IMR-90 (cell line): Measurements from ENCODE around the gene CDK15. TPM values are rescaled to one million over a fixed set of nuclear protein-coding genes. Genes with fewer than 3 reads are reported as not detected.

ENCODE experiments used
- ATAC-seq: fragments of 200-7000 bp; cut with Tn5 transposase; 2 replicates; pipeline ENCODE4 v1.9.1; 2020; ENCODE audit warnings: low read depth, mild to moderate bottlenecking, moderate library complexity
- BruUV-seq: library from RNA; stranded (reverse); fragments of 400-500 nt; replicated peaks from 2 replicates; lab custom pipeline; 2021; lab: Mats Ljungman, UMichigan
- CTCF ChIA-PET: fragments of 300-600 bp; formaldehyde crosslinking; extraction: SDS; loops from one replicate; lab custom pipeline; 2021; ENCODE audit warnings: antibody characterized with exemption; lab: Yijun Ruan, JAX
- POLR2A ChIA-PET: fragments of 300-600 bp; sonication (Branson Sonifier 250); formaldehyde crosslinking; loops from one replicate; lab custom pipeline; 2022; ENCODE audit warnings: antibody characterized with exemption; ENCODE audit not compliant: unreplicated experiment; lab: Charles Lee
- DNase-seq: peaks from one replicate; pipeline ENCODE4 v3.0.0; 2013
- H2AFZ ChIP-seq: replicated peaks from 2 replicates; pipeline ENCODE3; 2013; ENCODE audit warnings: low read length, mild to moderate bottlenecking; ENCODE audit not compliant: poor library complexity
- H2AK5ac ChIP-seq: 2 replicates; pipeline ENCODE4 v1.6.1; 2013; ENCODE audit warnings: low read depth, low read length, inconsistent platforms
- H2AK9ac ChIP-seq: replicated peaks from 2 replicates; pipeline ENCODE3; 2013; ENCODE audit warnings: mild to moderate bottlenecking, low read depth, low read length, moderate library complexity; ENCODE audit not compliant: poor library complexity
- H2BK120ac ChIP-seq: 2 replicates; pipeline ENCODE4 v1.6.1; 2013; ENCODE audit warnings: low read depth, low read length, inconsistent platforms
- H2BK15ac ChIP-seq: 3 replicates; pipeline ENCODE4 v1.6.1; 2013; ENCODE audit warnings: low read depth, low read length, inconsistent platforms
- H2BK20ac ChIP-seq: 2 replicates; pipeline ENCODE4 v1.6.1; 2013; ENCODE audit warnings: low read depth, mild to moderate bottlenecking, inconsistent platforms, low read length, moderate library complexity
- H2BK5ac ChIP-seq: 2 replicates; pipeline ENCODE4 v1.6.1; 2013; ENCODE audit warnings: mild to moderate bottlenecking, low read depth, low read length, inconsistent platforms; ENCODE audit not compliant: poor library complexity, severe bottlenecking
- H3K14ac ChIP-seq: replicated peaks from 2 replicates; pipeline ENCODE4 v1.6.1; 2013; ENCODE audit warnings: low read depth, low read length, inconsistent platforms
- H3K18ac ChIP-seq: 2 replicates; pipeline ENCODE4 v1.6.1; 2013; ENCODE audit warnings: low read depth, low read length, control low read depth
- H3K23ac ChIP-seq: 2 replicates; pipeline ENCODE4 v1.6.1; 2013; ENCODE audit warnings: low read depth, low read length, inconsistent platforms
- H3K27ac ChIP-seq: 2 replicates; pipeline ENCODE4 v1.5.1; 2013; ENCODE audit warnings: mild to moderate bottlenecking, control low read depth, low read length; ENCODE audit not compliant: insufficient read depth
- H3K27me3 ChIP-seq: 2 replicates; pipeline ENCODE4 v1.6.1; 2013; ENCODE audit warnings: low read length; ENCODE audit not compliant: control insufficient read depth, insufficient read depth
- H3K36me3 ChIP-seq: 2 replicates; pipeline ENCODE4 v1.6.1; 2013; ENCODE audit warnings: low read length, mixed read lengths; ENCODE audit not compliant: control insufficient read depth, insufficient read depth
- H3K4ac ChIP-seq: 2 replicates; pipeline ENCODE4 v1.6.1; 2013; ENCODE audit warnings: low read depth, low read length, inconsistent platforms
- H3K4me1 ChIP-seq: 2 replicates; pipeline ENCODE4 v1.6.1; 2013; ENCODE audit warnings: low read length, mixed read lengths; ENCODE audit not compliant: control insufficient read depth, insufficient read depth
- H3K4me2 ChIP-seq: 2 replicates; pipeline ENCODE4 v1.6.1; 2013; ENCODE audit warnings: low read depth, mild to moderate bottlenecking, control low read depth, low read length, moderate library complexity
- H3K4me3 ChIP-seq: 2 replicates; pipeline ENCODE4 v1.5.1; 2013; ENCODE audit warnings: low read depth, mild to moderate bottlenecking, control low read depth, low read length, moderate library complexity; ENCODE audit not compliant: insufficient read depth
- H3K56ac ChIP-seq: 2 replicates; pipeline ENCODE4 v1.6.1; 2013; ENCODE audit warnings: low read length, inconsistent platforms; ENCODE audit not compliant: insufficient read depth; ENCODE audit errors: extremely low read depth
- H3K79me1 ChIP-seq, 2 experiments: 2 replicates each; pipeline ENCODE4 v1.6.1; 2013; ENCODE audit warnings: low read length in 2 of 2, inconsistent platforms in 1 of 2, low read depth in 1 of 2
- H3K9ac ChIP-seq: 2 replicates; pipeline ENCODE4 v1.6.1; 2013; ENCODE audit warnings: low read depth, low read length, control low read depth
- H3K9me1 ChIP-seq: 2 replicates; pipeline ENCODE4 v1.6.1; 2013; ENCODE audit warnings: low read length, inconsistent platforms; ENCODE audit not compliant: insufficient read depth
- H3K9me3 ChIP-seq: 2 replicates; pipeline ENCODE4 v1.6.1; 2013; ENCODE audit warnings: low read length; ENCODE audit not compliant: control insufficient read depth, insufficient read depth
- H4K20me1 ChIP-seq: 2 replicates; pipeline ENCODE4 v1.6.1; 2013; ENCODE audit warnings: low read length, inconsistent platforms; ENCODE audit not compliant: insufficient read depth
- H4K5ac ChIP-seq: 2 replicates; pipeline ENCODE4 v1.6.1; 2013; ENCODE audit warnings: mild to moderate bottlenecking, low read depth, low read length, control low read depth
- H4K8ac ChIP-seq, 2 experiments: 2 replicates each; pipeline ENCODE4 v1.6.1; 2013; ENCODE audit warnings: low read depth in 2 of 2, low read length in 2 of 2, control low read depth in 1 of 2, inconsistent platforms in 1 of 2
- H4K91ac ChIP-seq: 2 replicates; pipeline ENCODE4 v1.6.1; 2013; ENCODE audit warnings: low read depth, low read length, inconsistent platforms; ENCODE audit not compliant: insufficient read depth
- BHLHE40 ChIP-seq: fragments of 150-350 bp; IDR thresholded peaks from 2 replicates; pipeline ENCODE4 v1.6.1; 2016; ENCODE audit warnings: mild to moderate bottlenecking, low read depth, low read length
- FOS ChIP-seq: fragments of 150-350 bp; IDR thresholded peaks from 2 replicates; pipeline ENCODE4 v1.6.1; 2016; ENCODE audit warnings: low read depth, low read length
- RCOR1 ChIP-seq: IDR thresholded peaks from 2 replicates; pipeline ENCODE4 v1.6.1; 2012; ENCODE audit warnings: mild to moderate bottlenecking, low read length, improper control_type of control experiment; ENCODE audit not compliant: insufficient replicate concordance
- RFX5 ChIP-seq: IDR thresholded peaks from 2 replicates; pipeline ENCODE4 v1.8.0; 2012; ENCODE audit warnings: low read depth, mild to moderate bottlenecking, low read length, moderate library complexity
- USF2 ChIP-seq: fragments of 150-350 bp; IDR thresholded peaks from 2 replicates; pipeline ENCODE4 v1.6.1; 2017; ENCODE audit warnings: mild to moderate bottlenecking, antibody characterized with exemption, low read length, low read depth
- WGBS, 2 experiments: methylation state at CpG; one replicate each; pipeline versions ENCODE4 v1.1.5 to v1.1.7; 2013; ENCODE audit warnings: missing lambda C conversion rate in 2 of 2; ENCODE audit not compliant: insufficient read length in 1 of 2; ENCODE audit errors: extremely low coverage in 2 of 2; 5-methylcytosine and 5-hydroxymethylcytosine counted together
- dilution Hi-C: fragments of 300-500 bp; cut with HindIII; formaldehyde crosslinking; loops from one replicate; pipeline ENCODE4 v1.14.3; 2018; ENCODE audit warnings: low sequenced_read_pairs; ENCODE audit not compliant: unreplicated experiment
- in situ Hi-C: fragments of 300-500 bp; cut with MboI; formaldehyde crosslinking; loops from 3 replicates; pipeline ENCODE4 v1.14.3; 2019; ENCODE audit warnings: low sequenced_read_pairs, inconsistent platforms, mixed read lengths
- intact Hi-C: fragments of 100-400 bp; cut with micrococcal nuclease; formaldehyde crosslinking; loops from 2 replicates; pipeline ENCODE4 v1.10.0; 2022
- polyA plus RNA-seq, 3 experiments: library from polyadenylated mRNA; depleted of rRNA; stranded (reverse); fragments of >200 nt; gene quantifications; 2 replicates each; pipeline ENCODE4 v1.2.3, GENCODE V29; 2012; ENCODE audit warnings: low replicate concordance in 1 of 3
- total RNA-seq: library from RNA; depleted of rRNA; stranded (reverse); fragments of >200 nt; gene quantifications from 2 replicates; pipeline ENCODE4 v1.2.3, GENCODE V29; 2012

CDK15 gene
- total and polyA plus RNA-seq, 2 of the 4 experiments (the other 2 are of a cell fraction), result 16.1 to 33.0 TPM

- no peaks in the 10 kb centered on the region for H4K20me1 ChIP-seq
- POLR2A ChIA-PET, result no interaction called here
- H4K5ac ChIP-seq, result peak overlapping the region; percentile 66
- peak overlapping the region; percentile 90 for H3K18ac ChIP-seq
- peak overlapping the region; percentile 54 to 88; a peak in 3 of 4 replicates for H4K8ac ChIP-seq
- H2BK120ac ChIP-seq, result peak overlapping the region; percentile 96
- no peak overlapping the region for H3K56ac ChIP-seq
- H4K91ac ChIP-seq, result peak overlapping the region; percentile 96
- peak overlapping the region; percentile 98; the same call in 2 of the 3 replicates for H2BK15ac ChIP-seq
- peaks cover 11% of the 10 kb centered on the region for H3K9me1 ChIP-seq
- no peak for TF ChIP-seq RCOR1
- TF ChIP-seq BHLHE40, result no peak
- no peak for TF ChIP-seq USF2
- no peak for TF ChIP-seq RFX5
- TF ChIP-seq FOS, result no peak
- peaks cover 13 to 42% of the 10 kb centered on the region in 2 experiments for H3K79me1 ChIP-seq
- peaks cover 42% of the 10 kb centered on the region for H3K4me1 ChIP-seq
- H3K9ac ChIP-seq, result no peak overlapping the region
- ATAC-seq (no peak), DNase-seq (no peak)
- H3K36me3 ChIP-seq, result no peaks in the 10 kb centered on the region
- H3K23ac ChIP-seq, result peak overlapping the region; percentile 72
- WGBS, 2 experiments, result no CpG with 5 or more reads among the region's 2 CpGs
- in situ Hi-C loops (loop anchor here (5.0 kb wide), 2 partner anchors 55 to 180 kb away; no protein-coding TSS in a partner anchor), dilution Hi-C loops (no loop called here), intact Hi-C loops (no loop called here)
- H3K4ac ChIP-seq, result peak overlapping the region; percentile 95
- H2AK9ac ChIP-seq, result no peak overlapping the region
- BruUV-seq, result no TSS peak
- H3K4me2 ChIP-seq, result no peak overlapping the region
- H2BK5ac ChIP-seq, result peak overlapping the region; percentile 91
- H2AFZ ChIP-seq, result no peak overlapping the region
- H3K27ac ChIP-seq, result peak overlapping the region; percentile 69; the same call in 1 of the 2 replicates
- CTCF ChIA-PET, result no interaction called here
- peak overlapping the region; percentile 94 for H2BK20ac ChIP-seq
- H3K4me3 ChIP-seq, result no peak overlapping the region
- no peaks in the 10 kb centered on the region for H3K9me3 ChIP-seq
- no peaks in the 10 kb centered on the region for H3K27me3 ChIP-seq
- H3K14ac ChIP-seq, result peak overlapping the region; percentile 82
- peak overlapping the region; percentile 91 for H2AK5ac ChIP-seq
These were observed 51.0 kb downstream of the CDK15 start for GRCh38 chr2:201857326-201857725.
